Measurements from ENCODE around the gene CARD11.

DNA sequence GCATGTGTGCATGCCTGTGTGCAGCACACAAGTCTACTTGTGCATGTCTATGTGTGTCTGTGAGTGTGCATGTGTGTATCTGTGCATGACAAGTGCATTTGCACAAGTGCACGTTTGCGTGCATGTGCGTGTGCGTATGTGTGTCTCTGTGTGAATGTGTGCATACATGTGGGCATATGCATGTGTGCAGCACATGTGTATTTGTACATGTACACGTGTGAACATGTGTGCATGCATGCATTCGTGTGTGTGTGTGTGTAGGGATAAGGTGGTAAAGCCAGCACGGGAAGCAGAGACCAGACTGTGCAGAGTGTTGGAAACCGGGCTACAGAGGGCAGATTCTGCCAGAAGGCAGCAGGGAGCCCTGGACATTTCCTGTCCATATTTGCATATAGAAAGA lies 163.6 kb downstream of the CARD11 start:
- TF ChIP-seq, protein P1, sequence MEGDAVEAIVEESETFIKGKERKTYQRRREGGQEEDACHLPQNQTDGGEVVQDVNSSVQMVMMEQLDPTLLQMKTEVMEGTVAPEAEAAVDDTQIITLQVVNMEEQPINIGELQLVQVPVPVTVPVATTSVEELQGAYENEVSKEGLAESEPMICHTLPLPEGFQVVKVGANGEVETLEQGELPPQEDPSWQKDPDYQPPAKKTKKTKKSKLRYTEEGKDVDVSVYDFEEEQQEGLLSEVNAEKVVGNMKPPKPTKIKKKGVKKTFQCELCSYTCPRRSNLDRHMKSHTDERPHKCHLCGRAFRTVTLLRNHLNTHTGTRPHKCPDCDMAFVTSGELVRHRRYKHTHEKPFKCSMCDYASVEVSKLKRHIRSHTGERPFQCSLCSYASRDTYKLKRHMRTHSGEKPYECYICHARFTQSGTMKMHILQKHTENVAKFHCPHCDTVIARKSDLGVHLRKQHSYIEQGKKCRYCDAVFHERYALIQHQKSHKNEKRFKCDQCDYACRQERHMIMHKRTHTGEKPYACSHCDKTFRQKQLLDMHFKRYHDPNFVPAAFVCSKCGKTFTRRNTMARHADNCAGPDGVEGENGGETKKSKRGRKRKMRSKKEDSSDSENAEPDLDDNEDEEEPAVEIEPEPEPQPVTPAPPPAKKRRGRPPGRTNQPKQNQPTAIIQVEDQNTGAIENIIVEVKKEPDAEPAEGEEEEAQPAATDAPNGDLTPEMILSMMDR (conservative IDR thresholded peaks at IDR 0.05 in 1 of 2, IDR thresholded peaks at IDR 0.05 in 1 of 2; ENCODE audit: low read depth in 1 of 2, low read length in 2 of 2), result no peak
- TF ChIP-seq EZH2 (IDR thresholded peaks at IDR 0.05; ENCODE audit: low read length, missing control alignments), result no peak

Data from fibroblast of lung (primary cell).